IMR-90 (cell line): Measurements from ENCODE around the gene MAN2A2. TPM values are rescaled to one million over a fixed set of nuclear protein-coding genes. Genes with fewer than 3 reads are reported as not detected.
A peak's percentile ranks its signal among the peaks of the same experiment; 100 is the strongest.

ENCODE experiments used
- ATAC-seq: fragments of 200-7000 bp; cut with Tn5 transposase; 2 replicates; pipeline ENCODE4 v1.9.1; 2020; ENCODE audit warnings: low read depth, mild to moderate bottlenecking, moderate library complexity
- BruUV-seq: library from RNA; stranded (reverse); fragments of 400-500 nt; replicated peaks from 2 replicates; lab custom pipeline; 2021; lab: Mats Ljungman, UMichigan
- CTCF ChIA-PET: fragments of 300-600 bp; formaldehyde crosslinking; extraction: SDS; loops from one replicate; lab custom pipeline; 2021; ENCODE audit warnings: antibody characterized with exemption; lab: Yijun Ruan, JAX
- POLR2A ChIA-PET: fragments of 300-600 bp; sonication (Branson Sonifier 250); formaldehyde crosslinking; loops from one replicate; lab custom pipeline; 2022; ENCODE audit warnings: antibody characterized with exemption; ENCODE audit not compliant: unreplicated experiment; lab: Charles Lee
- DNase-seq: peaks from one replicate; pipeline ENCODE4 v3.0.0; 2013
- H2AFZ ChIP-seq: replicated peaks from 2 replicates; pipeline ENCODE3; 2013; ENCODE audit warnings: low read length, mild to moderate bottlenecking; ENCODE audit not compliant: poor library complexity
- H2AK5ac ChIP-seq: 2 replicates; pipeline ENCODE4 v1.6.1; 2013; ENCODE audit warnings: low read depth, low read length, inconsistent platforms
- H2AK9ac ChIP-seq: replicated peaks from 2 replicates; pipeline ENCODE3; 2013; ENCODE audit warnings: mild to moderate bottlenecking, low read depth, low read length, moderate library complexity; ENCODE audit not compliant: poor library complexity
- H2BK120ac ChIP-seq: 2 replicates; pipeline ENCODE4 v1.6.1; 2013; ENCODE audit warnings: low read depth, low read length, inconsistent platforms
- H2BK15ac ChIP-seq: 3 replicates; pipeline ENCODE4 v1.6.1; 2013; ENCODE audit warnings: low read depth, low read length, inconsistent platforms
- H2BK20ac ChIP-seq: 2 replicates; pipeline ENCODE4 v1.6.1; 2013; ENCODE audit warnings: low read depth, mild to moderate bottlenecking, inconsistent platforms, low read length, moderate library complexity
- H2BK5ac ChIP-seq: 2 replicates; pipeline ENCODE4 v1.6.1; 2013; ENCODE audit warnings: mild to moderate bottlenecking, low read depth, low read length, inconsistent platforms; ENCODE audit not compliant: poor library complexity, severe bottlenecking
- H3K14ac ChIP-seq: replicated peaks from 2 replicates; pipeline ENCODE4 v1.6.1; 2013; ENCODE audit warnings: low read depth, low read length, inconsistent platforms
- H3K18ac ChIP-seq: 2 replicates; pipeline ENCODE4 v1.6.1; 2013; ENCODE audit warnings: low read depth, low read length, control low read depth
- H3K23ac ChIP-seq: 2 replicates; pipeline ENCODE4 v1.6.1; 2013; ENCODE audit warnings: low read depth, low read length, inconsistent platforms
- H3K27ac ChIP-seq: 2 replicates; pipeline ENCODE4 v1.5.1; 2013; ENCODE audit warnings: mild to moderate bottlenecking, control low read depth, low read length; ENCODE audit not compliant: insufficient read depth
- H3K27me3 ChIP-seq: 2 replicates; pipeline ENCODE4 v1.6.1; 2013; ENCODE audit warnings: low read length; ENCODE audit not compliant: control insufficient read depth, insufficient read depth
- H3K36me3 ChIP-seq: 2 replicates; pipeline ENCODE4 v1.6.1; 2013; ENCODE audit warnings: low read length, mixed read lengths; ENCODE audit not compliant: control insufficient read depth, insufficient read depth
- H3K4ac ChIP-seq: 2 replicates; pipeline ENCODE4 v1.6.1; 2013; ENCODE audit warnings: low read depth, low read length, inconsistent platforms
- H3K4me1 ChIP-seq: 2 replicates; pipeline ENCODE4 v1.6.1; 2013; ENCODE audit warnings: low read length, mixed read lengths; ENCODE audit not compliant: control insufficient read depth, insufficient read depth
- H3K4me2 ChIP-seq: 2 replicates; pipeline ENCODE4 v1.6.1; 2013; ENCODE audit warnings: low read depth, mild to moderate bottlenecking, control low read depth, low read length, moderate library complexity
- H3K4me3 ChIP-seq: 2 replicates; pipeline ENCODE4 v1.5.1; 2013; ENCODE audit warnings: low read depth, mild to moderate bottlenecking, control low read depth, low read length, moderate library complexity; ENCODE audit not compliant: insufficient read depth
- H3K56ac ChIP-seq: 2 replicates; pipeline ENCODE4 v1.6.1; 2013; ENCODE audit warnings: low read length, inconsistent platforms; ENCODE audit not compliant: insufficient read depth; ENCODE audit errors: extremely low read depth
- H3K79me1 ChIP-seq, 2 experiments: 2 replicates each; pipeline ENCODE4 v1.6.1; 2013; ENCODE audit warnings: low read length in 2 of 2, inconsistent platforms in 1 of 2, low read depth in 1 of 2
- H3K9ac ChIP-seq: 2 replicates; pipeline ENCODE4 v1.6.1; 2013; ENCODE audit warnings: low read depth, low read length, control low read depth
- H3K9me1 ChIP-seq: 2 replicates; pipeline ENCODE4 v1.6.1; 2013; ENCODE audit warnings: low read length, inconsistent platforms; ENCODE audit not compliant: insufficient read depth
- H3K9me3 ChIP-seq: 2 replicates; pipeline ENCODE4 v1.6.1; 2013; ENCODE audit warnings: low read length; ENCODE audit not compliant: control insufficient read depth, insufficient read depth
- H4K20me1 ChIP-seq: 2 replicates; pipeline ENCODE4 v1.6.1; 2013; ENCODE audit warnings: low read length, inconsistent platforms; ENCODE audit not compliant: insufficient read depth
- H4K5ac ChIP-seq: 2 replicates; pipeline ENCODE4 v1.6.1; 2013; ENCODE audit warnings: mild to moderate bottlenecking, low read depth, low read length, control low read depth
- H4K8ac ChIP-seq, 2 experiments: 2 replicates each; pipeline ENCODE4 v1.6.1; 2013; ENCODE audit warnings: low read depth in 2 of 2, low read length in 2 of 2, control low read depth in 1 of 2, inconsistent platforms in 1 of 2
- H4K91ac ChIP-seq: 2 replicates; pipeline ENCODE4 v1.6.1; 2013; ENCODE audit warnings: low read depth, low read length, inconsistent platforms; ENCODE audit not compliant: insufficient read depth
- BHLHE40 ChIP-seq: fragments of 150-350 bp; IDR thresholded peaks from 2 replicates; pipeline ENCODE4 v1.6.1; 2016; ENCODE audit warnings: mild to moderate bottlenecking, low read depth, low read length
- CEBPB ChIP-seq: IDR thresholded peaks from 2 replicates; pipeline ENCODE4 v1.6.1; 2012; ENCODE audit warnings: low read depth, low read length, improper control_type of control experiment
- CHD1 ChIP-seq: IDR thresholded peaks from 2 replicates; pipeline ENCODE4 v1.6.1; 2012; ENCODE audit warnings: low read depth, low read length, improper control_type of control experiment
- CTCF ChIP-seq: conservative IDR thresholded peaks from 2 replicates; pipeline ENCODE4 v1.5.1; 2012; ENCODE audit warnings: mild to moderate bottlenecking, low read depth, low read length, improper control_type of control experiment
- ELK1 ChIP-seq: fragments of 150-350 bp; IDR thresholded peaks from 2 replicates; pipeline ENCODE4 v1.6.1; 2016; ENCODE audit warnings: low read depth, mild to moderate bottlenecking, low read length, moderate library complexity, borderline replicate concordance
- FOS ChIP-seq: fragments of 150-350 bp; IDR thresholded peaks from 2 replicates; pipeline ENCODE4 v1.6.1; 2016; ENCODE audit warnings: low read depth, low read length
- MAFK ChIP-seq: IDR thresholded peaks from 2 replicates; pipeline ENCODE4 v1.6.1; 2012; ENCODE audit warnings: low read depth, low read length, improper control_type of control experiment
- MAZ ChIP-seq: IDR thresholded peaks from 2 replicates; pipeline ENCODE4 v1.6.1; 2012; ENCODE audit warnings: low read depth, mild to moderate bottlenecking, low read length, improper control_type of control experiment, moderate library complexity, borderline replicate concordance
- MXI1 ChIP-seq: IDR thresholded peaks from 2 replicates; pipeline ENCODE4 v1.6.1; 2012; ENCODE audit warnings: low read depth, mild to moderate bottlenecking, low read length, moderate library complexity, borderline replicate concordance
- NFE2L2 ChIP-seq: fragments of 150-350 bp; IDR thresholded peaks from 2 replicates; pipeline ENCODE4 v1.6.1; 2016; ENCODE audit warnings: low read depth, mild to moderate bottlenecking, low read length
- POLR2A ChIP-seq: IDR thresholded peaks from 2 replicates; pipeline ENCODE4 v1.6.1; 2012; ENCODE audit warnings: mild to moderate bottlenecking, low read depth, low read length
- RAD21 ChIP-seq: IDR thresholded peaks from 2 replicates; pipeline ENCODE4 v1.6.1; 2012; ENCODE audit warnings: low read length, improper control_type of control experiment
- RCOR1 ChIP-seq: IDR thresholded peaks from 2 replicates; pipeline ENCODE4 v1.6.1; 2012; ENCODE audit warnings: mild to moderate bottlenecking, low read length, improper control_type of control experiment; ENCODE audit not compliant: insufficient replicate concordance
- RFX5 ChIP-seq: IDR thresholded peaks from 2 replicates; pipeline ENCODE4 v1.8.0; 2012; ENCODE audit warnings: low read depth, mild to moderate bottlenecking, low read length, moderate library complexity
- SMC3 ChIP-seq: fragments of 150-350 bp; IDR thresholded peaks from 2 replicates; pipeline ENCODE4 v1.6.1; 2016; ENCODE audit warnings: low read depth, mild to moderate bottlenecking, antibody characterized with exemption, low read length, moderate library complexity
- USF2 ChIP-seq: fragments of 150-350 bp; IDR thresholded peaks from 2 replicates; pipeline ENCODE4 v1.6.1; 2017; ENCODE audit warnings: mild to moderate bottlenecking, antibody characterized with exemption, low read length, low read depth
- WGBS, 2 experiments: methylation state at CpG; one replicate each; pipeline versions ENCODE4 v1.1.5 to v1.1.7; 2013; ENCODE audit warnings: missing lambda C conversion rate in 2 of 2; ENCODE audit not compliant: insufficient read length in 1 of 2; ENCODE audit errors: extremely low coverage in 2 of 2; 5-methylcytosine and 5-hydroxymethylcytosine counted together
- dilution Hi-C: fragments of 300-500 bp; cut with HindIII; formaldehyde crosslinking; loops from one replicate; pipeline ENCODE4 v1.14.3; 2018; ENCODE audit warnings: low sequenced_read_pairs; ENCODE audit not compliant: unreplicated experiment
- in situ Hi-C: fragments of 300-500 bp; cut with MboI; formaldehyde crosslinking; loops from 3 replicates; pipeline ENCODE4 v1.14.3; 2019; ENCODE audit warnings: low sequenced_read_pairs, inconsistent platforms, mixed read lengths
- intact Hi-C: fragments of 100-400 bp; cut with micrococcal nuclease; formaldehyde crosslinking; loops from 2 replicates; pipeline ENCODE4 v1.10.0; 2022
- polyA plus RNA-seq, 3 experiments: library from polyadenylated mRNA; depleted of rRNA; stranded (reverse); fragments of >200 nt; gene quantifications; 2 replicates each; pipeline ENCODE4 v1.2.3, GENCODE V29; 2012; ENCODE audit warnings: low replicate concordance in 1 of 3
- total RNA-seq: library from RNA; depleted of rRNA; stranded (reverse); fragments of >200 nt; gene quantifications from 2 replicates; pipeline ENCODE4 v1.2.3, GENCODE V29; 2012

Gene MAN2A2
- total and polyA plus RNA-seq, 2 of the 4 experiments (the other 2 are of a cell fraction), result 3.4 to 52.5 TPM

- intact Hi-C loops (no loop called here), dilution Hi-C loops (no loop called here), in situ Hi-C loops (no loop called here)
- Histone ChIP-seq H4K8ac (no peak overlapping the region), H3K23ac (no peak overlapping the region), H3K4me1 (no peaks in the 10 kb centered on the region), H3K79me1 (0 out of 4 replicates have a peak, but pooled peaks cover 0 to under 1% of the 10 kb centered on the region in 2 experiments), H4K5ac (no peak overlapping the region), H3K9ac (no peak overlapping the region), H3K27me3 (no peaks in the 10 kb centered on the region), H3K4me2 (no peak overlapping the region), H4K20me1 (no peaks in the 10 kb centered on the region), H2BK15ac (no peak overlapping the region), H3K4me3 (no peak overlapping the region), H2BK20ac (no peak overlapping the region), H2BK120ac (no peak overlapping the region), H2AFZ (no peak overlapping the region), H4K91ac (no peak overlapping the region), H3K36me3 (peaks cover 56% of the 10 kb centered on the region), H3K56ac (no peak overlapping the region), H2AK5ac (no peak overlapping the region), H3K9me3 (no peaks in the 10 kb centered on the region), H3K14ac (no peak overlapping the region), H3K9me1 (no peaks in the 10 kb centered on the region), H3K4ac (no peak overlapping the region), H2BK5ac (no peak overlapping the region), H3K27ac (no peak overlapping the region), H2AK9ac (peak overlapping the region; percentile 55), H3K18ac (no peak overlapping the region)
- no peak for ATAC-seq
- CTCF ChIA-PET, result no interaction called here
- no TSS peak for BruUV-seq
- TF ChIP-seq NFE2L2, result no peak
- TF ChIP-seq CHD1, result no peak
- no peak for TF ChIP-seq MXI1
- no peak for TF ChIP-seq CEBPB
- no peak for TF ChIP-seq FOS
- TF ChIP-seq RFX5, result no peak
- no peak for TF ChIP-seq POLR2A
- no peak for TF ChIP-seq CTCF
- TF ChIP-seq MAZ, result no peak
- TF ChIP-seq ELK1, result no peak
- TF ChIP-seq SMC3, result no peak
- TF ChIP-seq RCOR1, result no peak
- no peak for TF ChIP-seq USF2
- TF ChIP-seq BHLHE40, result no peak
- TF ChIP-seq RAD21, result no peak
- no peak for TF ChIP-seq MAFK
- POLR2A ChIA-PET, result no interaction called here
- WGBS, 2 experiments, result no CpG with 5 or more reads among the region's 8 CpGs
- DNase-seq, result no peak
Observed at GRCh38 chr15:90909976-90910375, 6.9 kb downstream of the MAN2A2 start.
